Measurements from ENCODE around the gene ELAPOR1. TPM values are rescaled to one million over a fixed set of nuclear protein-coding genes. Genes with fewer than 3 reads are reported as not detected.

Gene ELAPOR1
- total and polyA plus RNA-seq, 9 of the 15 experiments (the other 6 are each of a cell fraction or from before 2014, with no cell fraction given), result 0.07 to 1.2 (median 0.18) TPM

GRCh38 chr1:109089242-109090015 lies 24.5 kb upstream of the ELAPOR1 start (continued):
- peak; percentile 83 for TF ChIP-seq ZBTB33 (CRISPR knock-in tag; IDR thresholded peaks at IDR 0.05)
- TF ChIP-seq NFE2 (IDR thresholded peaks at IDR 0.05; ENCODE audit: low read depth), result 0 out of 2 replicates have a peak, but pooled peaks have one; percentile 20
- no peak for TF ChIP-seq RBM17 (IDR thresholded peaks at IDR 0.05; ENCODE audit: borderline replicate concordance, low read depth, low read length)
- peak; percentile 62; the same call in 1 of the 2 replicates for TF ChIP-seq ETV5 (CRISPR knock-in tag; IDR thresholded peaks at IDR 0.05; ENCODE audit: low read depth)
- TF ChIP-seq GABPA (tag; conservative IDR thresholded peaks at IDR 0.05; ENCODE audit: low read depth), result peak; percentile 60
- peak; percentile 51 for TF ChIP-seq ZNF766 (CRISPR knock-in tag; conservative IDR thresholded peaks at IDR 0.05)
- TF ChIP-seq ZZZ3 (IDR thresholded peaks at IDR 0.05), result 0 out of 2 replicates have a peak, but pooled peaks have one; percentile 38
- TF ChIP-seq POU5F1 (IDR thresholded peaks at IDR 0.05; ENCODE audit: borderline replicate concordance, low read depth, low read length, partially characterized antibody), result no peak
- TF ChIP-seq BRCA1 (IDR thresholded peaks at IDR 0.05), result no peak
- no peak for TF ChIP-seq BRCA1 (CRISPR knock-in tag; IDR thresholded peaks at IDR 0.05)
- TF ChIP-seq ZNF79 (CRISPR knock-in tag; IDR thresholded peaks at IDR 0.05; ENCODE audit: low read depth), result no peak
- TF ChIP-seq CC2D1A (IDR thresholded peaks at IDR 0.05), result 0 out of 2 replicates have a peak, but pooled peaks have one; percentile 18
- TF ChIP-seq ZNF274 (IDR thresholded peaks at IDR 0.05; ENCODE audit: borderline replicate concordance, low read depth, low read length), result no peak
- TF ChIP-seq CTCF (IDR thresholded peaks at IDR 0.05 in 2 of 3, conservative IDR thresholded peaks at IDR 0.05 in 1 of 3; ENCODE audit: insufficient read depth in 2 of 3, low read depth in 1 of 3, low read length in 3 of 3), result peak; percentile 92 to 97 (median 95)
- peak; percentile 53 to 61 for TF ChIP-seq FOXK2 (conservative IDR thresholded peaks at IDR 0.05 in 1 of 2, IDR thresholded peaks at IDR 0.05 in 1 of 2; ENCODE audit: low read depth in 2 of 2)
- no peak for TF ChIP-seq PCBP2 (IDR thresholded peaks at IDR 0.05; ENCODE audit: low read depth, low read length, poor library complexity, severe bottlenecking)
- no peak for TF ChIP-seq FOXK1 (CRISPR knock-in tag; IDR thresholded peaks at IDR 0.05; ENCODE audit: borderline replicate concordance)
- TF ChIP-seq DEAF1 (CRISPR knock-in tag; IDR thresholded peaks at IDR 0.05), result peak; percentile 46; the same call in 1 of the 2 replicates
- peak; percentile 62; the same call in 1 of the 2 replicates for TF ChIP-seq ESRRA (IDR thresholded peaks at IDR 0.05; ENCODE audit: borderline replicate concordance, low read depth)
- TF ChIP-seq POLR2B (IDR thresholded peaks at IDR 0.05; ENCODE audit: low read depth, partially characterized antibody), result peak; percentile 18
- no peak; the same call in 1 of the 2 replicates for TF ChIP-seq TEAD4 (IDR thresholded peaks at IDR 0.05; ENCODE audit: low read length)
- TF ChIP-seq TEAD4 (CRISPR knock-in tag; IDR thresholded peaks at IDR 0.05; ENCODE audit: borderline replicate concordance), result 0 out of 2 replicates have a peak, but pooled peaks have one; percentile 26
- TF ChIP-seq ZFP36 (IDR thresholded peaks at IDR 0.05; ENCODE audit: low read depth, low read length, partially characterized antibody), result no peak

Data from K562 (cell line).